GM18951 (cell line): Measurements from ENCODE around the gene CCDC97.

ENCODE experiments used
- POLR2A ChIP-seq: IDR thresholded peaks from 4 replicates; pipeline ENCODE4 v1.6.1; 2011; ENCODE audit warnings: mild to moderate bottlenecking; ENCODE audit not compliant: insufficient read length, insufficient read depth; ENCODE audit errors: extremely low read depth
- in situ Hi-C: fragments of 300-500 bp; cut with MboI; formaldehyde crosslinking; loops from one replicate; pipeline ENCODE4 v1.12.0; 2022; ENCODE audit warnings: low sequenced_read_pairs, mixed read lengths, inconsistent platforms; ENCODE audit not compliant: unreplicated experiment

The CCDC97 gene

DNA sequence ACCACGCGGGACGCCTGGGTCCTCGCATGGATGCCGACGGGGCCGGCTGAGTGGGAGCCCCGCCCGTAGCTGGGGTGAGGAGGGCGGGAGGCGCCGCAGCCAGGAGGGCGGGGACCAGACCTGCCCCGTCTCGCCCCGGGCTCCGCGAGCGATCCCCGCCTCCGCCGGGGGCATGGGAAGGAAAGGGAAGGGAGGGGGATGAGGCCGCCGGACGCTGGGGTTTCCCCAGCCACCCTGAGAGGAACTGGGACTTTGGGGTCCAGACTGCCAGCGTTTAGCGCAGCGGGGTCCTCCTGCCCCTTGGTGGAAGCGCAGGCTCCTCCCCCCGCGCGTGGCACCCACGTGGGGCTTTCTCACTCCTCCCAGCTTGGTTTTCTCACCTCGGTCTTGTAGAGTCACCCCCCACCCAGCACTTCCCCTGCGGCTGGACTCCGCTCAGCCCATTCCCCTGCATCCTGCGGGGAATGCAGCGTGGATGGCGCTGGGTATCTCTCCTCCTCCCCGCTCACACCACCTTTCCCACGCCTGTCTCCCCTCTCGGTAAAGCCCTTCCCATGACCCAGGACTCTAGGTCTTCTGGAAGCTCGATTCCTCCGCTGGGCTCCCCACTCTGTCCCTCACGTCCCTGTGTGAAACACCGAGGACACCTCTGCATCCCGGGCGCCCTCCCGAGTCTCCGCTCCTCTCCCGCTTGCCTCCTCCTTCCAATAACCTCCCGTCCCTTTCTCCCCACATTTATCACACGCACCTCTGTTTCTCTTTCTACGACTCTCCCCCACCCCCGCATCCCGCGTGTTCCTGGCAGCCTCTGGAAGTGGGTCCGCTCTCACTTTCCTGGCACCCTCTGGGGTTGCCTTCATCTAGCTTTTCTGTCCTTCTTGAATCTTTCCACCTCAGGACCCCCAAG, 41.6 kb downstream of the CCDC97 start:
- in situ Hi-C loops = no loop called here
- TF ChIP-seq POLR2A = peak; percentile 74

DNA sequence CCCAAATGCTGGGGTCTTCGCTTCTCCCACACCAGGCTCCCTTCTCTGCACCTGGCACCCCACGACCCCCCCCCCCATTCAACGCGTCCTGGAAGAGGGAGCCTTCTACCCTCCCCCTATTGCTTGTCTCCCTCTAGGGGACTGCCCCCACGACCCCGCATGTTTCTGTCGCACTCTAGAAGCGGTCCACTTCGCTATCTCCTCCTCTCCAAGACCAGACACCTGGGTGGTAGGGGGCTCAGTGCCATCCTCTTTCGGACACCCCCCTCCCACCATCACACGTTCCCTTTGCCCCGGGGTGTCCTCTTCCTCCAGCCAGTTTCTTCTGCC, 42.3 kb downstream of the CCDC97 start:
- in situ Hi-C loops = no loop called here

DNA sequence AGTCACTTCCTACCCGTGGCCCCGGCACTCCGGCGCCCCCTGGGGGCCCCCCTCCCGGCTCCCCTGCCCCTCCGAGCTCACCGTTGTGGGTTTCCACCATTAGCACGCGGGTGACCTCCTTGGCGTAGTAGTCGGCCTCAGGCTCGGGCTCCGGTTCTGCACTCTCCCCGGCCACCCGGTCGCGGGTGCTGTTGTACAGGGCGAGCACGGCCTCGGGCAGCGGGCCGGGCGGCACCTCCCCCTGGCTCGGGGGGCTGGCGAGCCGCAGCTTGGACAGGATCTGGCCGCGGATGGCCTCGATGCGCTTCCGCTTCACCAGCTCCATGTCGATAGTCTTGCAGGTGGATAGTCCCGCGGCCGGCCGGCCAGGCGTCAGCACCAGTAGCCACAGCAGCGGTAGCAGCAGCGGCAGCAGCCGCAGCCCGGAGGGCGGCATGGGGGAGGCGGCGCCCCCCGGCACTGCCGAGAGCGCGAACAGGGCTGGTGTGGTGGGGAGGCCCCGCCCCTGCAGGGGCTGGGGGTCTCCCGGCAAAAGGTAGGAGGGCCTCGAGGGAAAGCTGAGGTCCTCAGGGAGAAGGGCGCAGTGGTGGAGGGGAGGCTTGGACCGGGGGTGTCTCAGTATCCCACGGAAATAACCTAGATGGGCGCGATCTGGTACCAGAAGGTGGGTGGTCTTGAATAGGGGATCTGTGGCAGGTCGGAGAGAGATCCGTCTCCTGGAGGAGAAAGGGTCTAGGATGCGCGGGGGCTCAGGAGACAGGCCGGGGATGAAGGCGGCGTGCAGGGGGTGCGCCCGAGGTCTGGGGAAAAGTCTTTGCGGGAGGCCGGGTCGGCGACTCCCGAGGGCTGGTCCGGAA, 42.9 kb downstream of the CCDC97 start:
- TF ChIP-seq POLR2A = peak; percentile 55

More for the DNA sequence above, 42.3 kb downstream of the CCDC97 start:
- TF ChIP-seq POLR2A = no peak

DNA sequence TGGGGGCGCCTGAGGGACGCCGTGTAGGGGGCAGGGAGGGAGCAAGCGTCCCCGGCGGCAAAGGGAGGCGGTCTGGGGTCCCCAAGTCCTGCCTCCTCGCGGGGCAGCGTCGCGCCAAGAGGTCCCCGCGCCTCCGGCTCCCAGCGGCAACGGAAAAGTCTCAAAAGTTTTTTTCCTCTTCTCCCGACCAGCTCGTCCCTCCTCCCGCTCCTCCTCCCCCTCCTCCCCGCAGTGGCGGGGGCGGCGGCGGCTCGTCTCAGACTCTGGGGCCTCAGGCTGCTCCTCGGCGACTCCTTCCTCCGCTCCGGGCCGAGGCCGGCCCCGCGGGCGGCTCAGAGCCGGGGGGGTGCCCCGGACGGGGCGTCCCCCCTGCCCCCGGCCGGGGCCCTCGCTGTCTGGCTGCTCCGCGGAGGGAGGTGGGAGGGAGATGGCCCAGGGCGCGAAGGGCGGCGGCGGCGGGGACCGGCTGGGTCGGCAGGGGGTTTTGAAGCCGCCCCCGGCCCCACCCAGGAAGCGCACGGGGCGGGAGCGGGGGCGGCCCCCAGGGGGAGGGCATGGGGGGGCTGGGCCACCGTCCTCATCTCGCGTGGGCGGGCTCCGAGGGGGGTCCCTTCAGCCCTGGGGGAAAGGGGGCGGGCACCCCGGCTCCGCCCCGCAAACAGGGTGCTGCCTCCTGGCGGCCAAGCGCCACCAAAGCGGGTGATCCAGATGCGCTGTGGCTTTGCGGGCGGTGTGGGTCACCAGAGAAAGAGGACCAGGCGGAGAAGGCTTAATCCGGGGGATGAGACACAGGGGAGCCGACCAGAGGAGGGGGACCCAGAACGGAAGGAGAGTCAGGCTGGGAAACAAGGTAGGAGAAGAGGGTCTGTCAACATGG, 43.7 kb downstream of the CCDC97 start, which contains the start of gene TGFB1:
TSS of gene TGFB1 (minus strand) at position 457 of the 877 bp plus-strand sequence. CDS start 878 bp downstream, outside the sequence.
- in situ Hi-C loops = no loop called here

More for the DNA sequence above, 42.9 kb downstream of the CCDC97 start:
- in situ Hi-C loops = no loop called here

DNA sequence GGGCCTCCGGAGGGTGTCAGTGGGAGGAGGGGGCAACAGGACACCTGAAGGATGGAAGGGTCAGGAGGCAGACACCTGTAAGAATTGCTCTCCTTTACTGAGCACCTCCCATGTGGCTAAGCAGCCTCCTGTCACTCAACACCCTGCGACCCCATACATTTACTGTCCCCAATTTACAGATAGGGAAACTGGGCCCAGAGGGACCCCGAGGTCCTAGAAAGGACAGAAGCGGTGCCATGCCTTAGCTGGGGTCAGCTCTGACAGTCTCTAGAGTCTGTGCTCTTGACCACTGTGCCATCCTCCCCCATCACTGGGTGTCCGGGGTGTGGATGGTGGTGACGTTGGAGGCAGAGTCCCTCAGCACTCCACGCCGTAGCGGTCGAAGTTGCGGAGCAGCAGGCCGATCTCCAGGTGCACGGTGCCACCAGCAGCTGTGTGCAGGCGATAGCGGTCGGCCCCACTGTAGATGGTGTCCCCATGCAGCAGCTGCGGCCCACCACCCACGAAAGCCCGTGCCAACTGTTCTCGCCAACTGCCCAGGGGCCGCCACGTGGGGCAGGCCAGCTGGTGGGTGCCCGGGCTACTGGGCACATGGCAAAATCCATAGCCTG, 44.5 kb downstream of the CCDC97 start:
- TF ChIP-seq POLR2A = no peak
- in situ Hi-C loops = no loop called here

More for the DNA sequence above, 43.7 kb downstream of the CCDC97 start, which contains the start of gene TGFB1:
- peak; percentile 98 for TF ChIP-seq POLR2A

DNA sequence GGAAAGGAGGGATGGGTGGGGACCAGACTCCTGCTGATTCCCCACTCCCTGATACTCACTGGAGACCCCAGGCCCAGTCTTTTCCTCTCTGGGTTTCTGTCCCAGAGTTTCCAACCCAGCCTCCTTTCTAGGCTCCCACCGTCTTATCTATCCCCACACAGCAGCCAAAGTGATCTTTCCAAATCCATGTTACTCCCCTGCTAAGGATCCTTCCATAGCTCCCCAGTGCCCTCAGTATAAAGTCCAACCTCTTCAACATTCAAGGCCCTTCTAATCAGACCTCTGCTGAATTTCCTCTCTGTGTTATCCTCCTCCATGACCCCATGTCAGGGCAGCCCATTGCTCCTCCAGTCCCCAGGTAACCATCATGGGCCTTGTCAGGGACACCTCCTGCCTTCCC, 45.1 kb downstream of the CCDC97 start:
- in situ Hi-C loops = no loop called here

DNA sequence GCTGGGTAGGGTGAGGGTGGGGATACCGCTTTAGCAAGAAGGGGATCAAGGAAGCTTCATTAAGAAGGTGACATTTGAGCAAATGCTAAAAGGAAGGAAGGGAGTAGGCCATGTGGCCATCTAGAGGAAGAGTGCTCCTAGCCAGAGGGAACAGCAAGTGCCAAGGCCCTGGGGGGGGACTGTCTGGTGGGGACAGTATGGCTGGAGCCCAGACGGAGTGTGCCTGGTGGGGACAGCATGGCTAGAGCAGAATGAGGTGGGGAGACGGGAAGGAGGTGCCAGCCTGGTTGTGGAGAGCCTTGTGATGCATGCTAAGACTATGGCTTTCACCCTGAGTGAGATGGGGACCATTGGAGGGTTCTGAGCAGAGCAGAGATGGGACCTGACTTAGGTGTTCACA, 45.8 kb downstream of the CCDC97 start:
- in situ Hi-C loops = no loop called here
- no peak for TF ChIP-seq POLR2A

More for the DNA sequence above, 45.1 kb downstream of the CCDC97 start:
- TF ChIP-seq POLR2A = no peak

DNA sequence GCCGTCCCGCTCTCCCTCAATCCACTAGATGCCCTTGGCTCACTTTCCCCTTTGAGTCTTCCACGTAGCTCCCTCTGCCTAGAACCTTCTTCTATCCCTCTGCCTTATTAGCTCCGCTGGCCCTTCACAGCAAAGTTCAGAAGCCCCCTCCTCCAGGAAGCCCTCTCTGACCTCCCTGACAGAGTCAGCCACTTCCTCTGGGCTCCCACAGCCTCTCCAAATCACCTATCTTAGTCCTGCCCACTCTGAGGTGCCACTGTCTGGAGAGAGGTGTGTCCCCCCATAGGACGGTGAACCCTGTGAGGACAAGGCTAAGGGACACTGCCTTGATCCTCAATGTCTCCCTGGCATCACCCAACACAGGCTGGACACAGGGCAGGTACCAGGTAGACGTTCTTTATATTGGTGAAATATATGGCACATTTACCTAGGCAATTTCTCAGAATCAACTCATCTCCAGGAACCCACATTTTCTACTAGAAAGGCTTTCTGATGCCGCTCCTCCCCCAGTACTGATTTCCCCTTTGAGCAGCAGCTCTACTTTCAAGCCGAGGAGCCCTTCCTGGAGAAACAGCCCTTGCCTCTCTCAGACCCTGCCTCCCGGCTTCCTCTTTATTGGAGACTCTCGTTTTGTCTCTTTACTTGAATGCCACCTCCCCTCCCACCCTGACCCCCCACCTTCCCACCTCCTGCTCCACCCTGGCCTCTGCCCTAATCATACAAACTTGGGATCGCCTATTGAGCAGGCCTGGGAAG, 47.2 kb downstream of the CCDC97 start:
- no peak for TF ChIP-seq POLR2A
- in situ Hi-C loops = no loop called here

DNA sequence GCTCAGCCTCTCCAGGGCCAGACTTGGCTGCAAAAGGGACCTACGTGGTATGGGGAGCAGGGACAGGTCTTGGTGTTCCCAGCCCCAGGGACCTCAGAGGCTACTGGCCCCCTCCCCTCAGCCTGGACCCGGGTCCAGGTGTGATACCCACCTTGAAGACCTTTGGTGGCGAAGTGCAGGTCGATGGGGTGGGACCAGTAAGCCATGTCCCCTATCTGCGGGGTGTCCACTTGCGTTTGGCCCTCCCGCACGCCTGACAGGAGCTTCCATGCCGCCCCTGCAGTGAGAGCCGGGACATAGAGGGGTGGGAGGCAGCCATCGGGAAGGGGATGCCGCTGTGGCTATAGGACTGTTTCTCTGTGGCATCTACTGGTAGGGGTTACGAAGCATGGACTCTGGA, 47.8 kb downstream of the CCDC97 start:
- TF ChIP-seq POLR2A = no peak
- in situ Hi-C loops = no loop called here

DNA sequence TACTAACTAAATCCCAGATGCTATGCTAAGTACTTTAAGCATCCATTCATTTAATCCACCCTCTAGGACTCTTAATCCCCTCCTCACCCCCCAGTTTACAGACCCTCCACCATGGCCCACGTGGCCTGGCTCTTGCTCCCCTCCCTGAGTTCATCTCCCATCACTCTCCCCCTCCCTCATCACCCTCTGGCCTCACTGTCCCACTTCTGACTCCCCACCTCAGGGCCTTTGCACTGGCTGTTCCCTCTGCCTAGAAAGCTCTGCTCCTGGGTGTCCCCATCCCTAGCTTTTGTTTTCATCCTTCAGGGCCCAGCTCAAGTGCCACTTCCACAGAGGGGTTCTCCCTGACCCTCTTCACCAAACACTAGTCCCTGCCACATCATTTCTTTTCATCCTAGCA, 49.8 kb downstream of the CCDC97 start:
- no peak for TF ChIP-seq POLR2A
- in situ Hi-C loops = no loop called here

DNA sequence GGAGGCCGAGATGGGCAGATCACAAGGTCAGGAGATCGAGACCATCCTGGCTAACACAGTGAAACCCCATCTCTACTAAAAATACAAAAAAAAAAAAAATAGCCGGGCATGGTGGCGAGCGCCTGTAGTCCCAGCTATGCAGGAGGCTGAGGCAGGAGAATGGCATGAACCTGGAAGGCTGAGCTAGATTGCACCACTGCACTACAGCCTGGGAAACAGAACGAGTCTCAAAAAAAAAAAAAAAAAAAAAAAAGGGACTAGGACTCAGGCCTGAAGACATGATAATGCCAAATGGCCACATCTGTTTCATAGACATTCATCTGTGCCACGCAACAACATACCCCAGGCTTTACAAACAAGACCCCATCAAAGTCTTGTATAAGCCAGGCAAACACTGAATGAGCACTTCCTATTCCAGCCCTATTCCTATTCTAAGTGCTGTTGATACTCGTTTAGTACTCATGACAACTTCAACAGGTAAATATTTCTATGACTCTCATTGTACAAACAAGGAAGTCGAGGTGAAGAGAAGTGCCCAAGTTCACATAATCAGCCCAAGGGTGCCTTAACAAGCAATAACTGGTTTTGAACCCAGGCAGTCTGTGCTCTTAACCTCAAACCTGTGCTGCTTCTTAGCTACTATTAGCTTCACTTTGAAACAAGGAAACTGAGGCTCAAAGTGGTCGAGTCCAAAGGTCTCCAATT, 52.3 kb downstream of the CCDC97 start:
- no peak for TF ChIP-seq POLR2A
- in situ Hi-C loops = no loop called here
